Cardiac muscle cell (in vitro differentiated cells and primary cell): Measurements from ENCODE around the gene NKX3-2. TPM values are rescaled to one million over a fixed set of nuclear protein-coding genes. Genes with fewer than 3 reads are reported as not detected.

Experiments
- DNase-seq, 2 donors: peaks; one replicate each; pipeline versions ENCODE4 v3.0.0 to v3.0.0-alpha.2; 2010 to 2017; ENCODE audit warnings: low read depth in 1 of 2, low spot score in 1 of 2
- H3K27ac ChIP-seq: fragments of 200-600 bp; sonication (generic); 2 replicates; pipeline ENCODE4 v1.5.1; 2016
- H3K27me3 ChIP-seq: fragments of 200-600 bp; sonication (generic); 2 replicates; pipeline ENCODE4 v1.6.0; 2016; ENCODE audit warnings: control low read depth
- H3K36me3 ChIP-seq: fragments of 200-600 bp; sonication (generic); 2 replicates; pipeline ENCODE4 v1.5.1; 2016; ENCODE audit warnings: control low read depth
- H3K4me1 ChIP-seq: fragments of 200-600 bp; sonication (generic); 2 replicates; pipeline ENCODE4 v1.8.1; 2017; ENCODE audit warnings: low read depth, mild to moderate bottlenecking, mixed run types
- H3K4me3 ChIP-seq: fragments of 200-600 bp; sonication (generic); 2 replicates; pipeline ENCODE4 v1.5.1; 2016; ENCODE audit warnings: mild to moderate bottlenecking
- H3K9me3 ChIP-seq: fragments of 200-600 bp; sonication (generic); 2 replicates; pipeline ENCODE4 v1.5.1; 2017; ENCODE audit warnings: low read depth, mild to moderate bottlenecking, control low read depth
- polyA plus RNA-seq: library from polyadenylated mRNA; unstranded; fragments of >200 nt; fragmentation: Nextera tagmentation; extraction: Ambion mirVana; gene quantifications from 2 replicates; pipeline ENCODE4 v1.2.1, GENCODE V29; 2016
- total RNA-seq: library from RNA; depleted of rRNA; stranded (reverse); fragments of >200 nt; gene quantifications from 2 replicates; pipeline ENCODE4 v1.2.3, GENCODE V29; 2016
- TF ChIP-seq, protein P1 (sequence below): IDR thresholded peaks from 2 replicates; pipeline ENCODE4 v1.5.1; 2012; ENCODE audit warnings: low read depth, mild to moderate bottlenecking, low read length

Gene NKX3-2
- total and polyA plus RNA-seq, 2 experiments from 2014 or later, result 0.45 TPM; not detected in 1

DNA sequence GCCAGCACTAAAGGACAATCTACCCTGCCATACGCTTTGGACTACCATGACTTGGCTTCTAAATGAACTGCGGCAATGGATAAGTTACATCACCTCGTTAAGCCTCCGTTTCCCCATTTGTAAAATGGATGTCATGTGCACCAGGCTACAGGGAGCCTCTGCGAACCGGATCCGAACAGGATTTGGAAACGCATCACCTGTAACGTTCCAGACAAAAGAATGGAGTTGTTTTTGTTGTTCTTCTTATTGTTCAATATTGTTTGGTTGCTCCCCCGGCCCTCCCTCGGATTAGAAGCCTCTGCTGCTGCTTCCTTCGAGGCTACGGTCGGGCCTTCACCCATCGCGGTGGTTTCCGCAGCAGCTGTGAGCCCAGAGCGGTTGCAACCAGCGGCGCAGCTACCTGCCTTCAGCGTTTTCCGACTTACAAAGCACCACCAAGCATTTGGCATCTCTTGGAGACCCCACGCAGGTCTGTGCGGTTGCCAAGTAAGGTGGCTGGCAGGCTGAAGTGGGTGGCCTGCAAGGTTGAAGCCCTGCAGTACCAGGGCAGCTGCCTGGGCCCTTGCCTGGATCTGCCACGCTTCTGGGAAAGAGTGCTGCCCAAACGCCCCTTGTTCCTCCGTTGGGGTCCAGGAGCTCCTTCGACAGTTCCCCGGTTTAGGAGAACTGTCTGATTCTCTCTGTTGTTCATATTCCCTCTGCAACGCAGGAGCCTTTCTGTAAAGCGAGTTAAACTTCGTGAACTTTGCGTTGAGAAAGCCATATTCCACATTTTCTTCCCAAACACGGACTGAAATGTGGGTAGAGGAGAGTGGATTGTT is 7.1 kb downstream of the NKX3-2 start:
- H3K9me3 ChIP-seq, result no peaks in the 10 kb centered on the region
- peaks cover 3% of the 10 kb centered on the region for H3K4me1 ChIP-seq
- no peak for DNase-seq
- no peak overlapping the region for H3K27ac ChIP-seq
- no peaks in the 10 kb centered on the region for H3K36me3 ChIP-seq
- peaks cover 100% of the 10 kb centered on the region for H3K27me3 ChIP-seq
- H3K4me3 ChIP-seq, result no peak overlapping the region
- TF ChIP-seq, protein P1, sequence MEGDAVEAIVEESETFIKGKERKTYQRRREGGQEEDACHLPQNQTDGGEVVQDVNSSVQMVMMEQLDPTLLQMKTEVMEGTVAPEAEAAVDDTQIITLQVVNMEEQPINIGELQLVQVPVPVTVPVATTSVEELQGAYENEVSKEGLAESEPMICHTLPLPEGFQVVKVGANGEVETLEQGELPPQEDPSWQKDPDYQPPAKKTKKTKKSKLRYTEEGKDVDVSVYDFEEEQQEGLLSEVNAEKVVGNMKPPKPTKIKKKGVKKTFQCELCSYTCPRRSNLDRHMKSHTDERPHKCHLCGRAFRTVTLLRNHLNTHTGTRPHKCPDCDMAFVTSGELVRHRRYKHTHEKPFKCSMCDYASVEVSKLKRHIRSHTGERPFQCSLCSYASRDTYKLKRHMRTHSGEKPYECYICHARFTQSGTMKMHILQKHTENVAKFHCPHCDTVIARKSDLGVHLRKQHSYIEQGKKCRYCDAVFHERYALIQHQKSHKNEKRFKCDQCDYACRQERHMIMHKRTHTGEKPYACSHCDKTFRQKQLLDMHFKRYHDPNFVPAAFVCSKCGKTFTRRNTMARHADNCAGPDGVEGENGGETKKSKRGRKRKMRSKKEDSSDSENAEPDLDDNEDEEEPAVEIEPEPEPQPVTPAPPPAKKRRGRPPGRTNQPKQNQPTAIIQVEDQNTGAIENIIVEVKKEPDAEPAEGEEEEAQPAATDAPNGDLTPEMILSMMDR, result no peak

DNA sequence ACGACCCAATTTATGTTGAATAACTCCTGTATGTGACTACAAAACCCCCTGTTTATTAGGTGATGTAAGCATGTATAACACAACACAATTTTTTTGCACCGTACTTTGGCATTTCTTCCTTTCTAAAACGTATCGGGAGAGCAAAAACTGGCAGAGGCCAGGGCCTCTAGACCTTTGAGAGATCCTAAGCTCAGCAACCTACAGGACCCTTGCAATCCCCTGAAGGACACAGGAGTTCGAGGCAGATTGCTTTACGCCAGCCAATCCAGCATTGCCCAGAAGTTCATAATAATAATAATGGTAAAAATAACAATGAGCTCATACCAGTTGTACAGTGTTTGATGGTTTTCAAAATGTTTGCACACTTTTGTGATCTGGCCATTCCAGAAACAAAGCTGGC is 7.7 kb downstream of the NKX3-2 start:
- TF ChIP-seq, protein P1, result no peak
- Histone ChIP-seq H3K9me3 (no peaks in the 10 kb centered on the region), H3K27me3 (peaks cover 100% of the 10 kb centered on the region), H3K4me3 (no peak overlapping the region), H3K4me1 (peaks cover 3% of the 10 kb centered on the region), H3K36me3 (no peaks in the 10 kb centered on the region), H3K27ac (no peak overlapping the region)
- no peak for DNase-seq

DNA sequence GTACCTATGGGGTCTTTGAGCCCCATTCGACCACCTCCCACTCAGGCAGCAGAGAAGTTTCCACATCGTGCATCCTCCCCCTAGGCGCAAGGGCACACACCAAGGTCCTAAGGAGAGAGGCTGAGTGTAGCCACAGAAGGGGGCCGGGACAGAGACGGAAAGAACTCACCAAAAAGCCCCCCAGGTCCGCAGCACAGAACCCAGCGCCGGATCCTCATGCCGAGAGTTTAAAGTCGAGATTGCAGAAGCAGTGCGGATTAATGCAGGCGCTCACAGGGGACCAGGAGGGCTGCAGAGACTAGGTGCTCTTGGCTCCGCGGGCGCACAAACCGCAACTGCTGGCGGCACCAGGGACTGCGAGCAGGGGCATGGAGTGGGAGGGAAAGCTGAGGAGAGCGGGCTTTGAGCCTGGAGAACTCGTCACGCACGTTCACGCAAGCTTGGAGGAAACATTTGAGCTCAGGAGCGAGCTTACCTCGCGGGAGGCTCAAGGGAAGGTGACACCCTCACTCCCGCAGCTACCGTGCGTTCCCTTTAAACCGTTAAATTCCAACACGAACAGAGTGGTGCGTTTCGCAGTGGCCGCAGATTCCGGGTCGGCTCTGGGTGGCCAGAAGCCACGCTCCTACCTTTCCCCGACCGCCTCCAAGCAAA is 8.5 kb downstream of the NKX3-2 start:
- peaks cover 3% of the 10 kb centered on the region for H3K4me1 ChIP-seq
- no peak overlapping the region for H3K4me3 ChIP-seq
- no peak for DNase-seq
- TF ChIP-seq, protein P1, result no peak
- no peaks in the 10 kb centered on the region for H3K36me3 ChIP-seq
- H3K27me3 ChIP-seq, result peaks cover 100% of the 10 kb centered on the region
- H3K9me3 ChIP-seq, result no peaks in the 10 kb centered on the region
- no peak overlapping the region for H3K27ac ChIP-seq

DNA sequence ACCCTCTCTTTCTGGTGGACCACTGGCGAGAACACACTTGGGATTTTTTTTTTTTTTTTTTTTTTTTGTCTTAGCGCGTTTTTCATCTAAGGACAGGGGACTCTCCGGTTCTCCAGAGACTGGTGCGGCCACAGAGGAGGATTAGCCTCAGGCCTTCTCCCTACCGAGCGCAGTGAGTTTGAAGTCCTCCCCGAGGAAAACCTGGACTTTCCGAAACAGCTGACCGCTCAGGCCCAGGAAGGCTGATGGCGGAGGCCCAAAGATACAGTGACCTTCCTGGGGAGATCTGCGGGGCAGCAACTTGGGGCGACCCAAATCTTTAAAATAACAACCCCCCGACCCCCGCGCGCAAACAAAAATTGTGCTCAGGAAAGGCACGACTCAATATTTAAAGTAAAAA is 9.2 kb downstream of the NKX3-2 start:
- TF ChIP-seq, protein P1, result no peak
- H3K9me3 ChIP-seq, result no peaks in the 10 kb centered on the region

DNA sequence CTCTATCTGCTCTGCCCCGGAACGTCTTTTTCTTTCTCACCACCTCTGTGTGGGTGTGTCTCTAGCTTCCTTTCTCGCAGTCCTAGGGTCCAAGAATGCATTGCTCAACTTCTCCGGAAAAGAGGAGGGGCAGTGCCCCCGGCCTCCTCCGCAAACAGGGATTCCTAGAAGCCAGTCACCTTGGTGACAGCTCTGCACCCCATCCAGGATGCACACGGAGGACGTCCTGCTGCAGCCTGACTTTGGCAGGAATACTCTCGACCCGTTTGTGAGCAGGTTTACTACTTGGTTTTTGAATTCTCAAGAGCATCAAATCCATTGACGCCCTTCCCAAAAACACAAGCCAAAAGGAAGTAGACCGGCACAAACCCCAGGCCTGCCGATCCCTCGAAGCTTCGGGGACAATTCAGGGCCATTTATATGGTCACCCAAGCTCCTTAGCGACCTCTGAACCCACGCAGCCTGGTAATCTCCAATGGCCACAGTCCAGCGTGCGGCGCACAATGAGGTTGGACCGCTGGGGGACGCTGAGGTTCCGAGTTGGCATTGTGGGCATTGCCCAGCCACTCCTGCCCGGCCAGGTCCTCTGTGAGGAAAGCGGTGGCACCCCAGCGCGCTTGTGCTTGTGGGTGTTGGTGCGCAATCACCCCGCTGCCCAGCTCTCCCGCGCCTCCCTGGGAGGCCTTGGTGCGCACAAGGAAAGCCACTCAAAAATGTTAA is 9.8 kb downstream of the NKX3-2 start:
- peaks cover 100% of the 10 kb centered on the region for H3K27me3 ChIP-seq
- no peak overlapping the region for H3K27ac ChIP-seq
- H3K4me1 ChIP-seq, result peaks cover 3% of the 10 kb centered on the region
- TF ChIP-seq, protein P1, result no peak
- no peak overlapping the region for H3K4me3 ChIP-seq
- no peaks in the 10 kb centered on the region for H3K36me3 ChIP-seq
- no peaks in the 10 kb centered on the region for H3K9me3 ChIP-seq
- no peak for DNase-seq

More for the DNA sequence above, 9.2 kb downstream of the NKX3-2 start:
- H3K4me1 ChIP-seq, result peaks cover 3% of the 10 kb centered on the region
- H3K27me3 ChIP-seq, result peaks cover 100% of the 10 kb centered on the region
- no peak overlapping the region for H3K4me3 ChIP-seq
- no peak overlapping the region for H3K27ac ChIP-seq
- H3K36me3 ChIP-seq, result no peaks in the 10 kb centered on the region
- no peak for DNase-seq
